Measurements from ENCODE around the gene EAF2. TPM values are rescaled to one million over a fixed set of nuclear protein-coding genes. Genes with fewer than 3 reads are reported as not detected.

The EAF2 gene
- total RNA-seq, 2 donors from 2014 or later, result 9.6 to 12.9 TPM

Other genes with a start within 250 kb of the EAF2 start
- gene FBXO40, start 241.8 kb upstream of the EAF2 start, total RNA-seq, result not detected
- gene HCLS1, start 174.3 kb upstream of the EAF2 start, total RNA-seq, result 100 to 1,000 TPM; 252 to 297 TPM
- 10 to 100 TPM; 34.9 to 43.5 TPM for gene GOLGB1, start 85.5 kb upstream of the EAF2 start, total RNA-seq
- 10 to 100 TPM; 33.1 to 56.7 TPM for gene IQCB1, start 149 bp upstream of the EAF2 start, total RNA-seq
- gene SLC15A2, start 59.2 kb downstream of the EAF2 start, total RNA-seq, result 1 to 10 TPM in 1 of 2 donors, under 1 TPM in 1; 0.43 to 5.3 TPM
- gene ILDR1, start 187.0 kb downstream of the EAF2 start, total RNA-seq, result under 1 TPM in 1 of 2 donors, not detected in 1; 0.59 TPM
- gene CD86, start 220.2 kb downstream of the EAF2 start, total RNA-seq, result 1 to 10 TPM; 3.2 to 4.5 TPM

Data from natural killer cell treated with Interleukin-12 subunit alpha and Interleukin-12 subunit beta and Interleukin-15 and Interleukin-18, amount 100 ng/mL, for 72 hours (primary cell).